ENCODE results near the gene STAG3.

GRCh38 chr7:100148559-100149328 is 29.0 kb upstream of the STAG3 start, which contains the start of gene LAMTOR4:
- TF ChIP-seq CTCF (IDR thresholded peaks at IDR 0.05): no peak
- TF ChIP-seq POLR2A (IDR thresholded peaks at IDR 0.05): peak; percentile 64
- peak; percentile 34 to 87 (median 78) for TF ChIP-seq POLR2AphosphoS5 (IDR thresholded peaks at IDR 0.05)
